Osteocyte (in vitro differentiated cells): Measurements from ENCODE around the gene BRD9. TPM values are rescaled to one million over a fixed set of nuclear protein-coding genes. Genes with fewer than 3 reads are reported as not detected.
"Not testable (repeated sequence)": the region's sequence is repeated elsewhere in the genome, so short reads cannot be mapped to it uniquely, and the experiment has no call there.

Experiments
- DNase-seq: peaks from one replicate; pipeline ENCODE4 v3.0.0; 2021; ENCODE audit warnings: mixed read lengths; ENCODE audit not compliant: unreplicated experiment; ENCODE audit errors: extremely low spot score
- H3K27ac Mint-ChIP-seq: one replicate; pipeline ENCODE4 v1.8.0; 2021; ENCODE audit warnings: mild to moderate bottlenecking, mixed read lengths; ENCODE audit not compliant: unreplicated experiment
- H3K27me3 Mint-ChIP-seq: one replicate; pipeline ENCODE4 v1.8.0; 2021; ENCODE audit warnings: mixed read lengths; ENCODE audit not compliant: unreplicated experiment
- H3K36me3 Mint-ChIP-seq: one replicate; pipeline ENCODE4 v1.8.0; 2021; ENCODE audit warnings: mixed read lengths; ENCODE audit not compliant: unreplicated experiment
- H3K4me1 Mint-ChIP-seq: one replicate; pipeline ENCODE4 v1.8.0; 2021; ENCODE audit warnings: mixed read lengths; ENCODE audit not compliant: unreplicated experiment
- H3K4me3 Mint-ChIP-seq: one replicate; pipeline ENCODE4 v1.8.0; 2021; ENCODE audit warnings: mild to moderate bottlenecking, moderate library complexity, mixed read lengths; ENCODE audit not compliant: unreplicated experiment
- H3K9me3 Mint-ChIP-seq: one replicate; pipeline ENCODE4 v1.8.0; 2021; ENCODE audit warnings: mixed read lengths; ENCODE audit not compliant: unreplicated experiment
- CTCF ChIP-seq: fragments of 200-600 bp; sonication (generic); IDR thresholded peaks from 2 replicates; pipeline ENCODE4 v1.5.0; 2021; ENCODE audit warnings: antibody characterized with exemption, mild to moderate bottlenecking, moderate library complexity
- total RNA-seq: library from RNA; stranded (reverse); gene quantifications from 2 replicates; pipeline ENCODE4 v1.2.1, GENCODE V29; 2021

BRD9 gene
- total RNA-seq, 1 donor from 2014 or later, result 39.4 TPM

GRCh38 chr5:915946-916345, 23.3 kb upstream of the BRD9 start:
- H3K27ac Mint-ChIP-seq, result no peak overlapping the region
- no peak for TF ChIP-seq CTCF
- H3K4me1 Mint-ChIP-seq, result peaks cover 4% of the 10 kb centered on the region
- peaks cover 7% of the 10 kb centered on the region for H3K36me3 Mint-ChIP-seq
- no peaks in the 10 kb centered on the region for H3K9me3 Mint-ChIP-seq
- H3K4me3 Mint-ChIP-seq, result no peak overlapping the region
- peak; percentile 67 for DNase-seq
- H3K27me3 Mint-ChIP-seq, result no peaks in the 10 kb centered on the region

GRCh38 chr5:915346-915745, 22.7 kb upstream of the BRD9 start:
- not testable (repeated sequence) for H3K27me3 Mint-ChIP-seq, H3K27ac Mint-ChIP-seq, DNase-seq, H3K9me3 Mint-ChIP-seq, H3K4me1 Mint-ChIP-seq, H3K36me3 Mint-ChIP-seq, H3K4me3 Mint-ChIP-seq

- Mint-ChIP-seq H3K4me3 (no peak overlapping the region), H3K4me1 (peaks cover 1% of the 10 kb centered on the region), H3K27me3 (no peaks in the 10 kb centered on the region), H3K27ac (no peak overlapping the region), H3K36me3 (peaks cover 10% of the 10 kb centered on the region), H3K9me3 (no peaks in the 10 kb centered on the region)
- no peak for TF ChIP-seq CTCF
- no peak for DNase-seq
Measured at GRCh38 chr5:914612-915011, 22.0 kb upstream of the BRD9 start.

- TF ChIP-seq CTCF, result no peak
- Mint-ChIP-seq H3K4me3 (no peak overlapping the region), H3K27me3 (no peaks in the 10 kb centered on the region), H3K36me3 (peaks cover 10% of the 10 kb centered on the region), H3K9me3 (no peaks in the 10 kb centered on the region), H3K27ac (no peak overlapping the region), H3K4me1 (peaks cover 1% of the 10 kb centered on the region)
- DNase-seq, result no peak
Measured at GRCh38 chr5:914174-914573, 21.6 kb upstream of the BRD9 start.

GRCh38 chr5:912280-913091, 19.9 kb upstream of the BRD9 start:
- H3K36me3 Mint-ChIP-seq, result peaks cover 10% of the 10 kb centered on the region
- no peak overlapping the region for H3K4me3 Mint-ChIP-seq
- peak overlapping the region; percentile 57 for H3K27ac Mint-ChIP-seq
- H3K27me3 Mint-ChIP-seq, result no peaks in the 10 kb centered on the region
- H3K9me3 Mint-ChIP-seq, result no peaks in the 10 kb centered on the region
- DNase-seq, result no peak
- H3K4me1 Mint-ChIP-seq, result peaks cover 1% of the 10 kb centered on the region
- peak; percentile 25 for TF ChIP-seq CTCF
